NCI-H748 (cell line): Measurements from ENCODE around the gene TRMT13.

Source experiments
- DNase-seq: peaks from one replicate; lab custom pipeline; 2025; ENCODE audit not compliant: unreplicated experiment; lab: John Stamatoyannopoulos, UW

The TRMT13 gene

GRCh38 chr1:100132566-100133477 lies at the start of gene TRMT13, which contains the start of gene SASS6:
TSS of gene TRMT13 (plus strand) at chr1:100133163. CDS start at chr1:100133169, 6 bp downstream.
TSS of gene SASS6 (minus strand) at chr1:100132930. CDS start at chr1:100132814, 116 bp downstream.
- peak; percentile 98 for DNase-seq

GRCh38 chr1:100087396-100087795 lies 45.6 kb upstream of the TRMT13 start:
- DNase-seq: no peak

- no peak for DNase-seq
Measured at GRCh38 chr1:100089082-100089481, 43.9 kb upstream of the TRMT13 start.

- no peak for DNase-seq
Measured at GRCh38 chr1:100090471-100090870, 42.5 kb upstream of the TRMT13 start.

GRCh38 chr1:100100202-100100601 lies 32.8 kb upstream of the TRMT13 start:
- no peak for DNase-seq

- DNase-seq: no peak
Measured at GRCh38 chr1:100101564-100101963, 31.4 kb upstream of the TRMT13 start.

GRCh38 chr1:100107696-100108095 lies 25.3 kb upstream of the TRMT13 start:
- no peak for DNase-seq

GRCh38 chr1:100109554-100110066 lies 23.4 kb upstream of the TRMT13 start:
- no peak for DNase-seq

GRCh38 chr1:100115524-100115923 lies 17.4 kb upstream of the TRMT13 start:
- no peak for DNase-seq

GRCh38 chr1:100122177-100122576 lies 10.8 kb upstream of the TRMT13 start:
- no peak for DNase-seq

GRCh38 chr1:100127226-100127625 lies 5.7 kb upstream of the TRMT13 start:
- no peak for DNase-seq

GRCh38 chr1:100130552-100131077 lies 2.3 kb upstream of the TRMT13 start:
- no peak for DNase-seq

- DNase-seq: no peak
Measured at GRCh38 chr1:100131623-100132022, 1.3 kb upstream of the TRMT13 start.

GRCh38 chr1:100134872-100135271 lies 1.9 kb downstream of the TRMT13 start:
- DNase-seq: no peak

- no peak for DNase-seq
Measured at GRCh38 chr1:100137602-100138001, 4.6 kb downstream of the TRMT13 start.

- DNase-seq: no peak
Measured at GRCh38 chr1:100141192-100141591, 8.2 kb downstream of the TRMT13 start.

- DNase-seq: no peak
Measured at GRCh38 chr1:100142343-100142742, 9.4 kb downstream of the TRMT13 start.

- no peak for DNase-seq
Measured at GRCh38 chr1:100145116-100145515, 12.2 kb downstream of the TRMT13 start.

GRCh38 chr1:100146958-100147357 lies 14.0 kb downstream of the TRMT13 start:
- DNase-seq: no peak

- no peak for DNase-seq
Measured at GRCh38 chr1:100147875-100148274, 14.9 kb downstream of the TRMT13 start.

- no peak for DNase-seq
Measured at GRCh38 chr1:100151679-100152078, 18.7 kb downstream of the TRMT13 start.

- DNase-seq: no peak
Measured at GRCh38 chr1:100152271-100152670, 19.3 kb downstream of the TRMT13 start.
